GM11168 (cell line): Measurements from ENCODE around the gene TGDS.
"Not testable (repeated sequence)": the region's sequence is repeated elsewhere in the genome, so short reads cannot be mapped to it uniquely, and the experiment has no call there.

Experiments used
- in situ Hi-C: fragments of 300-500 bp; cut with MboI; formaldehyde crosslinking; loops from one replicate; pipeline ENCODE4 v1.12.0; 2022; ENCODE audit warnings: low sequenced_read_pairs; ENCODE audit not compliant: unreplicated experiment

The TGDS gene

GRCh38 chr13:94595950-94596574, at the start of gene TGDS:
TGDS (minus strand) TSS chr13:94596152; CDS start chr13:94596136, 16 bp downstream.
- in situ Hi-C loops: no loop called here

GRCh38 chr13:94641409-94641941, 45.5 kb upstream of the TGDS start:
- in situ Hi-C loops: no loop called here

GRCh38 chr13:94640721-94641120, 44.8 kb upstream of the TGDS start:
- in situ Hi-C loops: no loop called here

- in situ Hi-C loops: not testable (repeated sequence)
These were observed 41.7 kb upstream of the TGDS start for GRCh38 chr13:94637677-94638076.

DNA sequence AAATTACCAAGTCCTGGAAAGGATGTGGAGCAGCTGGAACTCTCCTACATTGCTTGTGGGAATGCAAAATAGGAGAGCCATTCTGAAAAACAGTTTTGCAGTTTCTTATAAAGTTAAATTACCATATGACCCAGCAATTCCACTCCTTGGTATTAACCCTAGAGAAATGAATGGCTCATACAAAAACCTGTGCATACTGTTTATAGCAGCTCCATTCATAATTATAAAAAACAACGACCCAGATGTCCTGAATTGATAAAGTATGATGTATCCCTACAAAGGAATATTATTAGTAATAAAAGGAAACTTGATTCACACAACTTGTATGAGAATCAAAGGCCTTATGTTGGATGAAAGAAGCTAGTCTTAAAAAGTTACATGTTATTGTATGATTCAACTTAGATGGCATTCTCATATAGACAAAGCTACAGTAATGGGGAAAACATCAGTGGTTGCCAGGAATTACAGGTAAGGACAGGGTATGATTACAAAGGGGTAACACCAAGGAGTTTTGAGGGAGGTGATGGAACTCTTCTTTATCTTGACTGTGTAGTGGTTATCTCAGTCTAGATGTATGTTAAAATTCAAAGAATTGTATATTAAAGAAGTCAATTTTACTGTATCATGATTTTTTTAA, 41.1 kb upstream of the TGDS start:
- in situ Hi-C loops: no loop called here

- in situ Hi-C loops: not testable (repeated sequence)
These were observed 40.1 kb upstream of the TGDS start for GRCh38 chr13:94636096-94636495.

- in situ Hi-C loops: no loop called here
These were observed 36.5 kb upstream of the TGDS start for GRCh38 chr13:94632226-94632980.

- in situ Hi-C loops: no loop called here
These were observed 34.9 kb upstream of the TGDS start for GRCh38 chr13:94630858-94631257.

GRCh38 chr13:94623316-94623715, 27.4 kb upstream of the TGDS start:
- in situ Hi-C loops: no loop called here

DNA sequence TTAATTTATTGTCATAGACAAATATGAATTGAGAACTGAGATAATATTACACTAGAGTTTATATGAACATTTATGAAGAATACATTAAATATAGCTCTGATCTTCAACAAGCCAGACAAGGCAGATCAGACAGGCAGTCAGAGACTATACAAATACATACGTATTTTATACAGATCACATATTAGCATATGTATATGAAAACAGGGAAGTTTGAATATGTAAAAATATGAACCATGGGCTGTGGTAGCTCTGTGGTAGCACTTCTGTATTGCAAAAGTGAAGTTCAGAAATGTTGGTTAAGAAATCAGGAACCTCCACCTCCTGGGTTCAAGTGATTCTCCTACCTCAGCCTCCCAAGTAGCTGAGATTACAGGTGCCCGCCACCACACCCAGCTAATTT, 26.4 kb upstream of the TGDS start:
- in situ Hi-C loops: no loop called here

GRCh38 chr13:94620286-94620896, 24.4 kb upstream of the TGDS start:
- in situ Hi-C loops: no loop called here

DNA sequence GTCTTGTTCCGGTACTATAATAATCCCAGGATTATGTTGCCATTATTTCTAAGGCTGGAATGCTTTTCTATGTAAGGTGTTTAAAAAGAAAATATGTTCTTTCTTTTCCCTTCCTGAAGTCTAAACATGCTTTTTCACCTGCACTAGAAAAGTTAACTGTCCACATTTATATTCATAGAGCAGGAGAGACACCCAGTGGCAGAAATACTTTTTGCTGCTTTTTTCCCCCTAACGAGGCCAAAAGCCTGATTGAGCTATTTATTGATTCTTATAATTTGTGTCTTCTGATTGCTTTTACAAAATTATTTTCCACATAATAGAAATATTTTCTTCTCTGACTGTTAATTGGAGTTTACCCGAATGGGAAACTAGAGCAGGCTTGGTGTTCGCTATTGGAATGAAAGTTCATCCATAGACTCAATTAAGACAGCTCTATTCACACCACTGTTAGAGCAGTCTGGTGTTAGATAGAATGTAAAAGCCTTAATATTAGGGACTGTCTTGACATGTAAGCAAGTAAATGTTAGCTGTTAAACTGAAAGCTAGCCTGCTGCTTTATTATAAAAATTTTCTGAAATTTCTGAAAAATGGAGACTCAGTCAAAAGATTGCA, 21.5 kb upstream of the TGDS start:
- in situ Hi-C loops: loop anchor here (10.0 kb wide), 1 partner anchor 183 kb away; no protein-coding TSS in a partner anchor

GRCh38 chr13:94613051-94613450, 17.1 kb upstream of the TGDS start:
- in situ Hi-C loops: loop anchor here (10.0 kb wide), 1 partner anchor 178 kb away; no protein-coding TSS in a partner anchor

DNA sequence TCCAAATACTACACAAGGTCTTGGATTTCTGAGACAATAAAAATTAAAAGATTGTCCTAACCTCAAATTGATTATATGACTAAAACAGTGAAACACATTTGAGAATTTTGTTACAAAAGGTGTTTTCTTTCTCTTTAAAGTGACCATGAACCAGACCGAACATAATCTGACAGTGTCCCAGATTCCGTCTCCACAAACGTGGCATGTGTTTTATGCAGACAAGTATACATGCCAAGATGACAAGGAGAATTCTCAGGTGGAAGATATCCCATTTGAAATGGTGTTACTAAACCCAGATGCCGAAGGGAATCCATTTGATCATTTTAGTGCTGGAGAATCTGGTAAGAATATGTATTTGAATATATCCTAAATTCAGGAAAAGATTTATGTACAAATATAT, 16.1 kb upstream of the TGDS start:
- in situ Hi-C loops: loop anchor here (10.0 kb wide), 1 partner anchor 177 kb away; no protein-coding TSS in a partner anchor

- in situ Hi-C loops: loop anchor here (10.0 kb wide), 1 partner anchor 176 kb away; no protein-coding TSS in a partner anchor
These were observed 14.5 kb upstream of the TGDS start for GRCh38 chr13:94610475-94610874.

DNA sequence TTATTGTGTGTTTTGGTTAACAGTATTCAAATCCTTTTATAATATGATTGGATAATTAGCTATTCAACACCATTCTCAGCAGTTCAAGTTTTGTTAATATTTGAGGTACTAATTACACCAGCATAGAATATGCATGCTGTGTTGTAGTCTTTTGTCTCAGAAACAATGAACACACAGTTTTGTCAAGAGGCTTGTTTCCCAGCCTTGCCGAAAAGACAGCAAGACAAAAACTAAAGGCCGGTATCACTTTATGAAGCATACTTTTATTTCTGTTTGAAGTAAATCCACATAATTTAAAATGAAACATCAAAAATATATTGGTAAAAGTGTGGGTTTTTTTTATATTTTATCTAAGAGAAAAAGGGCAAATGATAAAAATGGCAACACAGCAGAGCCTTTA, 13.2 kb upstream of the TGDS start:
- in situ Hi-C loops: no loop called here

DNA sequence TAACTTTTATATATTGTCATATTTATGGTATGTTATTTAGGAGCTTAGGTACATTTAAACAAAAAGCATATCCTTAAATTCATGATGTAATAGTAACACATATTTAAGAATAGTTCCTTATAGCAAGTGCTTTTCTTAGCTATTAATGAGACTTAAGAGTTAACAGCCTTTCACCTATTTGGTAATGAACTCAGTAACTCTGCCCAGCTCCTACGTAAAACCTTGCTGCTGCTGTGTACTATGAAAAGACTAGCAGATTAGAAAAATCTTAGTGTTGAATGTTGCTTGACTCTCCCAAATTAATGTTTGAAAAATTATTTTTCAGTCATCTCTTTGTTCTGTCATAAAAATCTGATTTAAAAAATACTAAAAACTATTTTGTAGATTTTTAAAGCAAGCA, 12.6 kb upstream of the TGDS start:
- in situ Hi-C loops: no loop called here

DNA sequence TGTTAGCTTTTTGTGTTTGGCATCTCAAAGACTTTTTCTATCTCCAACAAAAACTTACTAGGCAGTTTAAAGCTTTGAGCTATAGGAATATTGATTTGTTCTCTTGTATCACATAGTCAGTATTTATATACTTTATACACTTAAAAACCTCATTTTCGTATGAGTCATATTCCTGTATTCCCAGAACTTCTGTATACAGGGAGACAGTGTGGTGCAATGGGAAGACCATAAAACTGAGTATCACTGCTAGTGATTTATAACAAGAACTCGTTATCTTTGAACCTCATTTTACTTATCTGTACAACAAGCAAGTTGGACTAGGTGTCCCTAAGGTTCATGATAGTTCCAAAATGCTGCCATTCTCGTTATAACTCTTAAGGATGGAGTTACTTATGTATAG, 12.0 kb upstream of the TGDS start:
- in situ Hi-C loops: no loop called here

DNA sequence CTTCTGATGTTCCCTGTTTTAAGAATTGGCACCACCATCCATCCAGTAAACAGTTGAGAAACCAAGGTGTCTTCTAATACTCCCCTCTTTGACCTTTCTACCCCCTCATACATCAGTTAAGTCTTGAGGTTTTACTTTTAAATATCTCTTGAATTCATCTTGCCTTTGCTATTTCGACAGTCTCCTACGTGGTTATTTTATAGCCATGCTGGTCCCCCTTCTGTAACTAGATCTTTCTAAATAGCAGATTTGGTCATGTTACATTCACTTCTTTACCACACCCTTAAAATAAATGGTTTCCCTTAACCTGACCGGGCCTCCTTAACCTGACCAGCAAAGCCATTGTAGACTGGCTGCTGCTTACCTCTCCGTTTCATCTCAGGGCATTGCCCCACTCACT, 11.1 kb upstream of the TGDS start:
- in situ Hi-C loops: no loop called here

- in situ Hi-C loops: no loop called here
These were observed 6.5 kb upstream of the TGDS start for GRCh38 chr13:94602467-94602866.
